Adrenal gland (tissue), 12 donors: ENCODE measurements around the gene RYR3. TPM values are rescaled to one million over a fixed set of nuclear protein-coding genes. Genes with fewer than 3 reads are reported as not detected.

ENCODE experiments used
- DNase-seq, 7 donors: peaks; one replicate each; pipeline ENCODE4 v3.0.0-alpha.2; 2019 to 2020
- H3K27ac ChIP-seq, 5 donors: fragments of 200-600 bp; sonication (generic) in 4 of 5; 1 replicate in 3 of 5; 2 replicates in 2 of 5; pipeline versions ENCODE4 v1.5.1 to v1.8.0; 2016 to 2020; ENCODE audit warnings: mild to moderate bottlenecking in 1 of 5
- H3K27me3 ChIP-seq: fragments of 200-600 bp; 2 replicates; pipeline ENCODE4 v1.8.0; 2021
- H3K36me3 ChIP-seq, 2 donors: fragments of 200-600 bp; replicated peaks in 1 of 2; 1 replicate in 1 of 2; 2 replicates in 1 of 2; pipeline versions ENCODE4 v1.5.1 to v1.8.0; 2018 to 2022
- H3K4me1 ChIP-seq, 2 donors: fragments of 200-600 bp; replicated peaks in 1 of 2; 1 replicate in 1 of 2; 2 replicates in 1 of 2; pipeline versions ENCODE4 v1.5.1 to v1.8.0; 2018 to 2021
- H3K4me3 ChIP-seq, 4 donors: fragments of 200-600 bp; sonication (generic) in 3 of 4; one replicate each; pipeline ENCODE4 v1.5.1; 2016 to 2018
- H3K9me3 ChIP-seq, 3 donors: fragments of 200-600 bp; sonication (generic) in 1 of 3; replicated peaks in 1 of 3; 1 replicate in 2 of 3; 2 replicates in 1 of 3; pipeline versions ENCODE4 v1.5.1 to v1.8.0; 2016 to 2021
- CTCF ChIP-seq, 6 experiments: fragments of 450-650 bp in 4 of 6; fragments of 200-600 bp in 2 of 6; sonication (generic) in 1 of 6; IDR thresholded peaks; 1 replicate in 5 of 6; 2 replicates in 1 of 6; pipeline versions ENCODE4 v1.5.1 to v1.8.0; 2016 to 2021; ENCODE audit warnings: antibody characterized with exemption in 6 of 6, mild to moderate bottlenecking in 2 of 6, moderate library complexity in 1 of 6
- POLR2A ChIP-seq, 2 donors: fragments of 450-650 bp; IDR thresholded peaks; one replicate each; pipeline ENCODE4 v1.6.1; 2017; ENCODE audit warnings: antibody characterized with exemption in 2 of 2, mild to moderate bottlenecking in 2 of 2, moderate library complexity in 1 of 2
- WGBS, 4 donors: extraction: QIAGEN DNeasy Blood & Tissue Kit in 2 of 4; methylation state at CpG; one replicate each; pipeline versions ENCODE4 v1.1.5 to v1.1.7; 2013 to 2017; 5-methylcytosine and 5-hydroxymethylcytosine counted together
- intact Hi-C, 2 donors: fragments of 100-400 bp; cut with DNase I; formaldehyde crosslinking; loops; one replicate each; pipeline versions ENCODE4 v1.14.1 to v1.15.0; 2022 to 2023
- polyA plus RNA-seq, 3 donors: library from polyadenylated mRNA; stranded (reverse); fragments of 200-250 nt in 2 of 3; fragments of 350-450 nt in 1 of 3; fragmentation: Illumina TruSeq in 1 of 3; extraction: RNeasy Lipid Tissue Mini Kit (QIAGEN cat#74804) in 1 of 3; gene quantifications; one replicate each; pipeline ENCODE4 v1.2.3, GENCODE V29; 2013 to 2014
- total RNA-seq, 9 donors: library from RNA; depleted of rRNA in 4 of 9; stranded (reverse); fragments of >200 nt in 4 of 9; fragments of 120-200 nt in 1 of 9; fragmentation: NEBNext Ultra II Directional in 1 of 9; extraction: Animal tissue kit (Norgen Biotek cat#: 25700) in 1 of 9; gene quantifications; one replicate each; pipeline versions ENCODE4 v1.1.0 to v1.2.4, GENCODE V29; 2013 to 2023
- donor health status: healthy with polysubstance abuse.
- donor health status: Bipolar disorder and iron deficiency.
- donor health status: DM: yes; HTN: yes; CAD: no.
- donor health status: DM: no; HTN: no; CAD: no.
- donor health status: DM: no; HTN: no; CAD: no.
- donor health status: DM: yes; HTN: yes; CAD: no.

The RYR3 gene
- total and polyA plus RNA-seq, 12 donors: 0.32 to 60.7 (median 3.4) TPM

- H3K9me3 ChIP-seq: no peaks in the 10 kb centered on the region
- H3K4me3 ChIP-seq: no peak overlapping the region
- no peak overlapping the region for H3K27ac ChIP-seq
- no peaks in the 10 kb centered on the region for H3K4me1 ChIP-seq
- no peak for TF ChIP-seq POLR2A (IDR thresholded peaks at IDR 0.05)
- TF ChIP-seq CTCF (IDR thresholded peaks at IDR 0.05): no peak
- no peaks in the 10 kb centered on the region for H3K36me3 ChIP-seq
- DNase-seq: no peak
- no peaks in the 10 kb centered on the region for H3K27me3 ChIP-seq
- WGBS, 4 donors: 70 to 84% (median 77%) methylated on average over 4 of the region's 4 CpGs
- intact Hi-C loops: no loop called here
These were observed 330.3 kb downstream of the RYR3 start for GRCh38 chr15:33641069-33641468.

GRCh38 chr15:33644304-33644703, 333.5 kb downstream of the RYR3 start:
- WGBS, 4 donors: 84 to 88% (median 84%) methylated on average over 6 to 9 of the region's 9 CpGs
- no peak for DNase-seq
- Histone ChIP-seq H3K27me3 (no peaks in the 10 kb centered on the region), H3K9me3 (no peaks in the 10 kb centered on the region), H3K36me3 (no peaks in the 10 kb centered on the region), H3K4me3 (no peak overlapping the region), H3K4me1 (no peaks in the 10 kb centered on the region), H3K27ac (no peak overlapping the region)
- intact Hi-C loops: no loop called here
- no peak for TF ChIP-seq POLR2A (IDR thresholded peaks at IDR 0.05)
- TF ChIP-seq CTCF (IDR thresholded peaks at IDR 0.05): no peak

- intact Hi-C loops: no loop called here
- no peaks in the 10 kb centered on the region for H3K4me1 ChIP-seq
- no peak overlapping the region for H3K27ac ChIP-seq
- DNase-seq: no peak
- no peaks in the 10 kb centered on the region for H3K9me3 ChIP-seq
- no peak overlapping the region for H3K4me3 ChIP-seq
- H3K27me3 ChIP-seq: no peaks in the 10 kb centered on the region
- 29 to 47% (median 38%) methylated on average over 1 of the region's 1 CpG for WGBS, 4 donors
- no peaks in the 10 kb centered on the region for H3K36me3 ChIP-seq
- TF ChIP-seq POLR2A (IDR thresholded peaks at IDR 0.05) (no peak), CTCF (IDR thresholded peaks at IDR 0.05) (no peak)
These were observed 336.0 kb downstream of the RYR3 start for GRCh38 chr15:33646744-33647143.

GRCh38 chr15:33649217-33649933, 338.6 kb downstream of the RYR3 start:
- Histone ChIP-seq H3K36me3 (no peaks in the 10 kb centered on the region), H3K27ac (no peak overlapping the region), H3K27me3 (no peaks in the 10 kb centered on the region), H3K4me1 (no peaks in the 10 kb centered on the region), H3K9me3 (no peaks in the 10 kb centered on the region), H3K4me3 (no peak overlapping the region)
- TF ChIP-seq CTCF (IDR thresholded peaks at IDR 0.05) (no peak), POLR2A (IDR thresholded peaks at IDR 0.05) (no peak)
- intact Hi-C loops: no loop called here
- no peak for DNase-seq
- WGBS, 4 donors: 74 to 83% (median 80%) methylated on average over 9 of the region's 9 CpGs
